Measurements from ENCODE around the gene FREM1. TPM values are rescaled to one million over a fixed set of nuclear protein-coding genes. Genes with fewer than 3 reads are reported as not detected.
A peak's percentile ranks its signal among the peaks of the same experiment; 100 is the strongest.

The FREM1 gene
- total and polyA plus RNA-seq, 9 donors: 0.61 to 9.2 (median 2.8) TPM

DNA sequence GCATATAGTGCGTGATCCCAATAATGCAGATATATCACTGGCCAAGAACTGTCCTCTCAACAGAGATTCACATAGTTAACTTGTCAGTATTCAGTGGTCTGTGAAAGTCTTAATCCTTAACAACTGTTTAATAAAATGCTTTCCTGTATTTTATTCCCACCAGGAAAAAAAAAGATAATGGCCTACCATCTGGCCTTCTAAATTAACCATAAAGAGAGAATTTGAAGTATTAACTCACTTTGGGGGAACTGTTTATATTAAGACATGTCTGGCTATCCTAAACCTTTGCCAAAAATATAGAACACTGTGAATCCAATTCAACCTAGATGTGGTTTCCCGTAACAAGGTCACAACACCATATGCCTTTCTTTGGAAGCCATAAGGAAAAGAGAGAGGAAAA, 818 bp upstream of the FREM1 start:
- TF ChIP-seq, protein P1, sequence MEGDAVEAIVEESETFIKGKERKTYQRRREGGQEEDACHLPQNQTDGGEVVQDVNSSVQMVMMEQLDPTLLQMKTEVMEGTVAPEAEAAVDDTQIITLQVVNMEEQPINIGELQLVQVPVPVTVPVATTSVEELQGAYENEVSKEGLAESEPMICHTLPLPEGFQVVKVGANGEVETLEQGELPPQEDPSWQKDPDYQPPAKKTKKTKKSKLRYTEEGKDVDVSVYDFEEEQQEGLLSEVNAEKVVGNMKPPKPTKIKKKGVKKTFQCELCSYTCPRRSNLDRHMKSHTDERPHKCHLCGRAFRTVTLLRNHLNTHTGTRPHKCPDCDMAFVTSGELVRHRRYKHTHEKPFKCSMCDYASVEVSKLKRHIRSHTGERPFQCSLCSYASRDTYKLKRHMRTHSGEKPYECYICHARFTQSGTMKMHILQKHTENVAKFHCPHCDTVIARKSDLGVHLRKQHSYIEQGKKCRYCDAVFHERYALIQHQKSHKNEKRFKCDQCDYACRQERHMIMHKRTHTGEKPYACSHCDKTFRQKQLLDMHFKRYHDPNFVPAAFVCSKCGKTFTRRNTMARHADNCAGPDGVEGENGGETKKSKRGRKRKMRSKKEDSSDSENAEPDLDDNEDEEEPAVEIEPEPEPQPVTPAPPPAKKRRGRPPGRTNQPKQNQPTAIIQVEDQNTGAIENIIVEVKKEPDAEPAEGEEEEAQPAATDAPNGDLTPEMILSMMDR (IDR thresholded peaks at IDR 0.05): no peak
- TF ChIP-seq EP300 (IDR thresholded peaks at IDR 0.05): no peak
- TF ChIP-seq POLR2A (IDR thresholded peaks at IDR 0.05): no peak
- Histone ChIP-seq H3K27me3 (no peaks in the 10 kb centered on the region), H3K4me3 (no peak overlapping the region), H3K27ac (no peak overlapping the region), H3K36me3 (no peaks in the 10 kb centered on the region), H3K9me3 (no peaks in the 10 kb centered on the region), H3K4me1 (ENCODE audit: insufficient read depth) (no peaks in the 10 kb centered on the region)
- DNase-seq: no peak
- 95 to 98% (median 96%) methylated on average over 2 of the region's 2 CpGs for WGBS, 3 donors
- intact Hi-C loops (cut with DNase I): no loop called here

DNA sequence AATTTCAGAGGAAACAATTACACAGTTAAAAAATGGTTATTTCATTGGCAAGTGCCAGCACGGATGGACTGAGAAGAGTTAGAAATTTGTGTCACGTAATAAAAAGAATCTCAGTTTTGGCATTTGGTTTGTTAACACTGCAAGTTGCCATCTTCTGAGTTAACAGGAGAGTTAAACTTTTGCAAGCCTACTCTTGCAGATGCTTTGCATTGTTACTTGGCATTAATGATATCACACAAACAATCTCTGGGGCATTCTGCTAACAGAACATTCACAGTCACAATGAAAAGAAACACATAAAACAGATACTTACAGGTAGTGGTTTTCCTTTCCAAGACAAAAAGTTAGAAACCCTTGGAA, 647 bp downstream of the FREM1 start:
- intact Hi-C loops (cut with DNase I): no loop called here
- Histone ChIP-seq H3K27me3 (no peaks in the 10 kb centered on the region), H3K27ac (no peak overlapping the region), H3K4me1 (ENCODE audit: insufficient read depth) (no peaks in the 10 kb centered on the region), H3K36me3 (no peaks in the 10 kb centered on the region), H3K9me3 (no peaks in the 10 kb centered on the region), H3K4me3 (peak overlapping the region; percentile 43)
- TF ChIP-seq, protein P1 (IDR thresholded peaks at IDR 0.05): no peak
- TF ChIP-seq POLR2A (IDR thresholded peaks at IDR 0.05) (no peak), EP300 (IDR thresholded peaks at IDR 0.05) (no peak)
- WGBS, 3 donors: 1 to 14% (median 12%) methylated on average over 2 of the region's 2 CpGs
- DNase-seq: no peak

GRCh38 chr9:14909181-14909580, 1.0 kb downstream of the FREM1 start:
- Histone ChIP-seq H3K27me3 (no peaks in the 10 kb centered on the region), H3K4me3 (peak overlapping the region; percentile 43), H3K36me3 (no peaks in the 10 kb centered on the region), H3K9me3 (no peaks in the 10 kb centered on the region), H3K4me1 (ENCODE audit: insufficient read depth) (no peaks in the 10 kb centered on the region), H3K27ac (no peak overlapping the region)
- DNase-seq: no peak
- intact Hi-C loops (cut with DNase I): no loop called here
- TF ChIP-seq POLR2A (IDR thresholded peaks at IDR 0.05) (no peak), EP300 (IDR thresholded peaks at IDR 0.05) (no peak)
- TF ChIP-seq, protein P1 (IDR thresholded peaks at IDR 0.05): no peak

DNA sequence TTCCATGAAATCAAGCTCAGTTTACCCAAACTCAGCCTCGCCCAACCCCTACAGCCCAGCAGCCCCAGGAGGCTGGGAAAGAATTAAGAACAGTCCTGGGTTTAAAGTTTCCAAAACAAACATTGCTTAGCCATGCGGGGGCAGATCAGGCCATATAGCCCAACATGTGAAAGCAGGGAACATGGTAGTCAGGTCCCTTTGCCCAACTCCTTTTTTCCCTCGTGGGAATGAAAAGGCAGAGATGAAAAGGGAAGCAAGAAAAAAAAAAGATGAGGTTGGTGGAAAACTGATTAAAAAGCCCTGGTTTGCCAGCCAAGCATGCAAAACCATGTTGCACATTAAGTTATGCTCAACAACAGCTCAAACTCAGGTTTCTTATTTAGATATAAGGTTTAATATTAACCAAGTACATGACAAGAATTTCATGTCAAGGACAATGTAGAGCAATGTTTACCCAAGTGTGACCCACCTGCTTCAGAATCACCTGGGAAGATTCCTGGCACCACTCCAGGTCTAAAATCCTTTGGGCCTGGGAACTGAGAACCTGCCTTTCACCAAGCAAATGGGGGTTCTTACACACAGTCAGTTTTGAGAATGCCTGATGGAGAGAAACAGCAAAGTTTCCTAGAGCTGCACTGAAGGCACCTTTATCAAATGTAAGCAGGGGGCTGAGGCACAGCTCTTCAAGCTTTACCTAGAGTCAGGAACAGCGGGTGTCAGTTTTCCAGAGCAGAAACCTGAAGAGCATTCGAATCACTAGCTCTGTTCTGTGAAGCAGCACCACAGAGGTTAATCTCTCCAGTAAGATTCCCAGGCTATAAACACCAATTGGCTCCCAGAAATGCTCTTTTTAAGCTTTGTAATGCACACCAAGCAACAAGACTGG, 1.7 kb downstream of the FREM1 start:
- WGBS, 3 donors: 36 to 46% (median 45%) methylated on average over 5 of the region's 5 CpGs
- intact Hi-C loops (cut with DNase I): no loop called here
- Histone ChIP-seq H3K4me1 (ENCODE audit: insufficient read depth) (no peaks in the 10 kb centered on the region), H3K4me3 (peak overlapping the region; percentile 43), H3K27ac (no peak overlapping the region), H3K27me3 (no peaks in the 10 kb centered on the region), H3K36me3 (no peaks in the 10 kb centered on the region), H3K9me3 (no peaks in the 10 kb centered on the region)
- TF ChIP-seq, protein P1 (IDR thresholded peaks at IDR 0.05): no peak
- TF ChIP-seq EP300 (IDR thresholded peaks at IDR 0.05) (no peak), POLR2A (IDR thresholded peaks at IDR 0.05) (no peak)
- DNase-seq: no peak
